H1 (cell line): Measurements from ENCODE around the gene SYTL2.
"Not testable (repeated sequence)": the region's sequence is repeated elsewhere in the genome, so short reads cannot be mapped to it uniquely, and the experiment has no call there.

ENCODE experiments used
- CEBPB ChIP-seq: IDR thresholded peaks from 2 replicates; pipeline ENCODE4 v1.6.1; 2012; ENCODE audit warnings: low read depth, low read length
- EGR1 ChIP-seq: IDR thresholded peaks from 2 replicates; pipeline ENCODE4 v1.6.1; 2011; ENCODE audit warnings: low read depth, low read length, borderline replicate concordance
- EZH2 ChIP-seq: fragments of 200-600 bp; sonication (generic); IDR thresholded peaks from 2 replicates; pipeline ENCODE4 v1.7.1; 2012; ENCODE audit warnings: low read depth, mild to moderate bottlenecking, moderate library complexity, low read length, inconsistent platforms; ENCODE audit not compliant: severe bottlenecking
- JUN ChIP-seq: IDR thresholded peaks from 2 replicates; pipeline ENCODE4 v1.6.1; 2011; ENCODE audit warnings: low read depth, mild to moderate bottlenecking, improper control_type of control experiment, low read length
- POLR2A ChIP-seq, 2 experiments: IDR thresholded peaks; 1 replicate in 1 of 2; 2 replicates in 1 of 2; pipeline ENCODE4 v1.6.1; 2011; ENCODE audit warnings: low read depth in 2 of 2, low read length in 2 of 2, mild to moderate bottlenecking in 2 of 2; ENCODE audit errors: control extremely low read depth in 1 of 2
- RAD21 ChIP-seq, 2 experiments: IDR thresholded peaks in 1 of 2; conservative IDR thresholded peaks in 1 of 2; 2 replicates each; pipeline ENCODE4 v1.6.1; 2011; ENCODE audit warnings: low read depth in 2 of 2, low read length in 2 of 2, improper control_type of control experiment in 1 of 2, inconsistent platforms in 1 of 2, mild to moderate bottlenecking in 1 of 2, moderate library complexity in 1 of 2
- TF ChIP-seq, protein P1 (sequence below), 3 experiments: IDR thresholded peaks; 1 replicate in 2 of 3; 2 replicates in 1 of 3; pipeline versions ENCODE4 v1.5.1 to v1.6.1; 2011; ENCODE audit warnings: low read length in 3 of 3, mild to moderate bottlenecking in 3 of 3, inconsistent platforms in 2 of 3, low read depth in 1 of 3, moderate library complexity in 1 of 3; ENCODE audit not compliant: insufficient read depth in 1 of 3; ENCODE audit errors: control extremely low read depth in 1 of 3

GRCh38 chr11:85777603-85777972 lies 33.4 kb downstream of the SYTL2 start:
- TF ChIP-seq RAD21 (IDR thresholded peaks at IDR 0.05 in 1 of 2, conservative IDR thresholded peaks at IDR 0.05 in 1 of 2; ENCODE audit: low read depth in 2 of 2, low read length in 2 of 2); EZH2; CEBPB; EGR1; JUN; POLR2A (IDR thresholded peaks at IDR 0.05; ENCODE audit: control extremely low read depth in 1 of 2, low read depth in 2 of 2, low read length in 2 of 2): not testable (repeated sequence)
- TF ChIP-seq, protein P1, sequence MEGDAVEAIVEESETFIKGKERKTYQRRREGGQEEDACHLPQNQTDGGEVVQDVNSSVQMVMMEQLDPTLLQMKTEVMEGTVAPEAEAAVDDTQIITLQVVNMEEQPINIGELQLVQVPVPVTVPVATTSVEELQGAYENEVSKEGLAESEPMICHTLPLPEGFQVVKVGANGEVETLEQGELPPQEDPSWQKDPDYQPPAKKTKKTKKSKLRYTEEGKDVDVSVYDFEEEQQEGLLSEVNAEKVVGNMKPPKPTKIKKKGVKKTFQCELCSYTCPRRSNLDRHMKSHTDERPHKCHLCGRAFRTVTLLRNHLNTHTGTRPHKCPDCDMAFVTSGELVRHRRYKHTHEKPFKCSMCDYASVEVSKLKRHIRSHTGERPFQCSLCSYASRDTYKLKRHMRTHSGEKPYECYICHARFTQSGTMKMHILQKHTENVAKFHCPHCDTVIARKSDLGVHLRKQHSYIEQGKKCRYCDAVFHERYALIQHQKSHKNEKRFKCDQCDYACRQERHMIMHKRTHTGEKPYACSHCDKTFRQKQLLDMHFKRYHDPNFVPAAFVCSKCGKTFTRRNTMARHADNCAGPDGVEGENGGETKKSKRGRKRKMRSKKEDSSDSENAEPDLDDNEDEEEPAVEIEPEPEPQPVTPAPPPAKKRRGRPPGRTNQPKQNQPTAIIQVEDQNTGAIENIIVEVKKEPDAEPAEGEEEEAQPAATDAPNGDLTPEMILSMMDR (IDR thresholded peaks at IDR 0.05; ENCODE audit: control extremely low read depth in 1 of 3, insufficient read depth in 1 of 3, low read depth in 1 of 3, low read length in 3 of 3) = not testable (repeated sequence)
